HG02623 (cell line): ENCODE results near the gene TRIM37.
"Not testable (repeated sequence)": the region's sequence is repeated elsewhere in the genome, so short reads cannot be mapped to it uniquely, and the experiment has no call there.

Experiments
- ATAC-seq: cut with Tn5 transposase; IDR thresholded peaks from one replicate; pipeline ENCODE4 v1.9.1; 2021; ENCODE audit warnings: moderate library complexity; ENCODE audit not compliant: unreplicated experiment

TRIM37 gene

GRCh38 chr17:59115474-59115873 lies 8.8 kb upstream of the TRIM37 start:
- no peak for ATAC-seq

- no peak for ATAC-seq
Measured at GRCh38 chr17:59111539-59111938, 4.9 kb upstream of the TRIM37 start.

GRCh38 chr17:59110973-59111372 lies 4.3 kb upstream of the TRIM37 start:
- no peak for ATAC-seq

- no peak for ATAC-seq
Measured at GRCh38 chr17:59108400-59109102, 1.9 kb upstream of the TRIM37 start.

GRCh38 chr17:59107306-59107670 lies 608 bp upstream of the TRIM37 start:
- no peak for ATAC-seq

GRCh38 chr17:59105852-59106462 lies 723 bp downstream of the TRIM37 start:
- ATAC-seq, result peak; percentile 9

- no peak for ATAC-seq
Measured at GRCh38 chr17:59101178-59101577, 5.5 kb downstream of the TRIM37 start.

GRCh38 chr17:59097876-59098275 lies 8.8 kb downstream of the TRIM37 start:
- no peak for ATAC-seq

GRCh38 chr17:59094861-59095530 lies 11.7 kb downstream of the TRIM37 start:
- no peak for ATAC-seq

GRCh38 chr17:59093702-59094231 lies 12.9 kb downstream of the TRIM37 start:
- ATAC-seq, result no peak

- ATAC-seq, result no peak
Measured at GRCh38 chr17:59093145-59093701, 13.5 kb downstream of the TRIM37 start.

- not testable (repeated sequence) for ATAC-seq
Measured at GRCh38 chr17:59090593-59090992, 16.1 kb downstream of the TRIM37 start.

GRCh38 chr17:59084154-59084553 lies 22.5 kb downstream of the TRIM37 start:
- ATAC-seq, result no peak

GRCh38 chr17:59074494-59074893 lies 32.2 kb downstream of the TRIM37 start:
- no peak for ATAC-seq

GRCh38 chr17:59073972-59074371 lies 32.7 kb downstream of the TRIM37 start:
- ATAC-seq, result no peak

- ATAC-seq, result no peak
Measured at GRCh38 chr17:59069856-59070255, 36.8 kb downstream of the TRIM37 start.

GRCh38 chr17:59067756-59068155 lies 38.9 kb downstream of the TRIM37 start:
- no peak for ATAC-seq

GRCh38 chr17:59067340-59067739 lies 39.3 kb downstream of the TRIM37 start:
- ATAC-seq, result no peak

- ATAC-seq, result no peak
Measured at GRCh38 chr17:59062509-59062908, 44.2 kb downstream of the TRIM37 start.

GRCh38 chr17:59056857-59057256 lies 49.8 kb downstream of the TRIM37 start:
- no peak for ATAC-seq

- ATAC-seq, result no peak
Measured at GRCh38 chr17:59049798-59050197, 56.9 kb downstream of the TRIM37 start.

- ATAC-seq, result no peak
Measured at GRCh38 chr17:59047616-59048015, 59.1 kb downstream of the TRIM37 start.
